SK-N-SH treated with all-trans-retinoic acid at 6 μM for 48 hours (cell line): ENCODE results near the gene IAPP.

Experiments used
- PPARA ChIP-seq: fragments of 250-450 bp; sonication (Bioruptor Pico); IDR thresholded peaks from 2 replicates; pipeline ENCODE4 v1.5.0; 2020; ENCODE audit warnings: mild to moderate bottlenecking, borderline replicate concordance
- RARB ChIP-seq: fragments of 250-450 bp; sonication (Bioruptor Pico); IDR thresholded peaks from 2 replicates; pipeline ENCODE4 v1.8.0; 2021; ENCODE audit warnings: mild to moderate bottlenecking, moderate library complexity
- TOX ChIP-seq: fragments of 250-450 bp; sonication (Bioruptor Pico); IDR thresholded peaks from 2 replicates; pipeline ENCODE4 v1.8.0; 2021; ENCODE audit warnings: mild to moderate bottlenecking, moderate library complexity, borderline replicate concordance
- ZFP3 ChIP-seq: fragments of 250-450 bp; sonication (Bioruptor Pico); IDR thresholded peaks from 2 replicates; pipeline ENCODE4 v1.5.0; 2020; ENCODE audit warnings: mild to moderate bottlenecking, moderate library complexity
- TF ChIP-seq, protein P1 (sequence below): fragments of 250-450 bp; sonication (Bioruptor Pico); IDR thresholded peaks from 2 replicates; pipeline ENCODE4 v1.5.1; 2021; ENCODE audit warnings: mild to moderate bottlenecking, moderate library complexity

- TF ChIP-seq TOX (CRISPR knock-in tag) (no peak), ZFP3 (CRISPR knock-in tag) (no peak), PPARA (CRISPR knock-in tag) (no peak), RARB (CRISPR knock-in tag) (no peak)
- TF ChIP-seq, protein P1, sequence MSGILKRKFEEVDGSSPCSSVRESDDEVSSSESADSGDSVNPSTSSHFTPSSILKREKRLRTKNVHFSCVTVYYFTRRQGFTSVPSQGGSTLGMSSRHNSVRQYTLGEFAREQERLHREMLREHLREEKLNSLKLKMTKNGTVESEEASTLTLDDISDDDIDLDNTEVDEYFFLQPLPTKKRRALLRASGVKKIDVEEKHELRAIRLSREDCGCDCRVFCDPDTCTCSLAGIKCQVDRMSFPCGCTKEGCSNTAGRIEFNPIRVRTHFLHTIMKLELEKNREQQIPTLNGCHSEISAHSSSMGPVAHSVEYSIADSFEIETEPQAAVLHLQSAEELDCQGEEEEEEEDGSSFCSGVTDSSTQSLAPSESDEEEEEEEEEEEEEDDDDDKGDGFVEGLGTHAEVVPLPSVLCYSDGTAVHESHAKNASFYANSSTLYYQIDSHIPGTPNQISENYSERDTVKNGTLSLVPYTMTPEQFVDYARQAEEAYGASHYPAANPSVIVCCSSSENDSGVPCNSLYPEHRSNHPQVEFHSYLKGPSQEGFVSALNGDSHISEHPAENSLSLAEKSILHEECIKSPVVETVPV (CRISPR knock-in tag) = no peak
These were observed 36.0 kb upstream of the IAPP start for GRCh38 chr12:21336656-21337055.
